ENCODE results near the gene XXYLT1. TPM values are rescaled to one million over a fixed set of nuclear protein-coding genes. Genes with fewer than 3 reads are reported as not detected.

Gene XXYLT1
- total RNA-seq, 4 donors from 2014 or later = 6.0 to 16.1 (median 9.6) TPM

DNA sequence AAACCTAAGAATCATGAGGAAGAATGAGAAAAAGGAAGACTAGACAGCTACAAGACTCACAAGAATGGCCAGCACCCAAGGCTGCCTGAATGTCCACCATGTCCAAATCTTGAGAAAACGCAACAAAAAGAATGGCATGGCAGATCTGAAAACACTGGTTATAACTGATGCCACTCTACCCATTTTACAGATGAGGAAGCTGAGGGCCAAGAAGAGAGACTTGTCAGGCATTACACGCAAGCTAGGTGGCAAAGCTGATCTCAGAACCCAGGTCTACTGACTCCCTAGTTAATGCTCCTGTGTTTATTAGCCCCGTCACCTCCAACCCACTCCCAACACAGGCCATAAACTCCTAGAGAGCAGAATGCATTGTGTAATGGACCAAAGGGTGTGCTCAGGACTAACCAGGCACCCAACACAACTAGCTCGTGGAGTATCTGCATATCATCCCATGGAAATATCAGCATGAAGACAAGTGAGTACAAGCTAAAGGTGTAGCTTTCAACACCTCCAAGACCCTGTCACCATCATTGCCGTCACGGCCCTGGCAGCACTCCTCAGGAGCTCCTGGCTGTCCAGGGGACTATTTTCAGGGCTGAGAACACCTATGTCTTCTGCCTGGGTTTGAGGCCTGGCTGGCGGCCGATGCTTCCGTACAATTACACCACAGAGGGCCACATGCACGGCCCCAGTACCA lies 111.7 kb downstream of the XXYLT1 start:
- TF ChIP-seq, protein P1, sequence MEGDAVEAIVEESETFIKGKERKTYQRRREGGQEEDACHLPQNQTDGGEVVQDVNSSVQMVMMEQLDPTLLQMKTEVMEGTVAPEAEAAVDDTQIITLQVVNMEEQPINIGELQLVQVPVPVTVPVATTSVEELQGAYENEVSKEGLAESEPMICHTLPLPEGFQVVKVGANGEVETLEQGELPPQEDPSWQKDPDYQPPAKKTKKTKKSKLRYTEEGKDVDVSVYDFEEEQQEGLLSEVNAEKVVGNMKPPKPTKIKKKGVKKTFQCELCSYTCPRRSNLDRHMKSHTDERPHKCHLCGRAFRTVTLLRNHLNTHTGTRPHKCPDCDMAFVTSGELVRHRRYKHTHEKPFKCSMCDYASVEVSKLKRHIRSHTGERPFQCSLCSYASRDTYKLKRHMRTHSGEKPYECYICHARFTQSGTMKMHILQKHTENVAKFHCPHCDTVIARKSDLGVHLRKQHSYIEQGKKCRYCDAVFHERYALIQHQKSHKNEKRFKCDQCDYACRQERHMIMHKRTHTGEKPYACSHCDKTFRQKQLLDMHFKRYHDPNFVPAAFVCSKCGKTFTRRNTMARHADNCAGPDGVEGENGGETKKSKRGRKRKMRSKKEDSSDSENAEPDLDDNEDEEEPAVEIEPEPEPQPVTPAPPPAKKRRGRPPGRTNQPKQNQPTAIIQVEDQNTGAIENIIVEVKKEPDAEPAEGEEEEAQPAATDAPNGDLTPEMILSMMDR (IDR thresholded peaks at IDR 0.05) = no peak
- DNase-seq (ENCODE audit: low spot score) (no peak), ATAC-seq (ENCODE audit: low FRiP score) (no peak)

DNA sequence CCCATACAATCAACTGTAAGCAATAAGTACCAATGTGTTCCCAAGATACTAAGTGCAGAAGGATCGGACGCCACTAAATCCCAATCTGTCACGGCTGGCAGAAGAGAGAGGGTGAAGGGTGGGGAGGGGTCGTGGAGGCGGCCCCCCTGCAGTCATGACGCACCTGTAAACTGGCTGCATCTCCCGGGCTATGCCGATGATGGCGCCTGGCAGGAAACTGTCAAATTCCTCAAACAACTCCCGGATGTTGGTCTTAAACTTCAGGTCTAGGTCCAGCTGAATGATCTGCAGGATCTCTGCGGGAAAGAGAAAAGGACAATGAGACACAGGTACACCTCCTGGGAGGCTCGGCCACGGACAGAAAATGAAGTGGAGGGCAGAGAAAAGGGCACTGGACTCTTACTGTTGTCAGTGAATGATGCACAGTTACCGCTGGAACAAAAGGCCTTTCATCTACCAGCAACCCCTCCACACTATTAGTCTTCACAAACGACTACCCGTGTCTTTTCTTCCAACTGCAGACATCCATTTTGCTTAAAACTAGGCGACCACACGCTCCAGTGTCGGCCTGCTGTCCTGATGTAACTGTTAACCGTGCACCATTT lies 114.6 kb downstream of the XXYLT1 start:
- no peak for ATAC-seq (ENCODE audit: low FRiP score)
- no peak for DNase-seq (ENCODE audit: low spot score)
- TF ChIP-seq, protein P1 (IDR thresholded peaks at IDR 0.05) = no peak

DNA sequence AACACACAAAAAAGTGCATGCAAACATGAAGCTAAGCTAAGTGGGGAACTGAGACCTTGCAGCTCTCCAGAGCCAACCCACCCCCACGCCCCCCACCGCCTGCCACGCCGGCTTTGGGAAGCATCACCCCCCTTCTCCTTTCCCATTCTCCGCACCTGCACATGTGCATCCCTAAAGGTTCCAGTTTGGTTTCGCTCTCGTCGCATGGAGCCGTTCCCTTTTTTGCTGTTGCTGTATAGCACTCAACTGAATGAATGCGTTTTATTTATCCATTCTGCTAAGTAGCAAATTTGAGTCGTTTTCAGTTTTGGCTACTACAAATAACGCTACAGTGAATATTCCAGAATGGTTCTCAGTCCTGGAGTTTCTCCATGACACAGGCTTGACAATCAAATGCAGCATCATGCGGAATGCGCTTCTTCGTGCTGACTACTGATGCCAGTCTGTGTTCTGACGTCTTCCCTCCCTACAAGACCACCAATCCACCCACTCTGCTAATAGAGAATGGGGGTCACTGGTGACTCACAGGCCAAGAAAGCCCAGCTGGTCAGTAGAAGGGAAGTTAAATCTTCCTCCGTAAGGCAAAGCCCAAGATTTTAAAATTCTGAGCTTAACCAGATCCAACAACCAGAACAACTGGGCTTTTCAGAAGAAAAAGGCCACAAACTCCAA lies 115.3 kb downstream of the XXYLT1 start:
- TF ChIP-seq, protein P1 (IDR thresholded peaks at IDR 0.05) = no peak
- ATAC-seq (ENCODE audit: low FRiP score) (no peak), DNase-seq (ENCODE audit: low spot score) (no peak)

DNA sequence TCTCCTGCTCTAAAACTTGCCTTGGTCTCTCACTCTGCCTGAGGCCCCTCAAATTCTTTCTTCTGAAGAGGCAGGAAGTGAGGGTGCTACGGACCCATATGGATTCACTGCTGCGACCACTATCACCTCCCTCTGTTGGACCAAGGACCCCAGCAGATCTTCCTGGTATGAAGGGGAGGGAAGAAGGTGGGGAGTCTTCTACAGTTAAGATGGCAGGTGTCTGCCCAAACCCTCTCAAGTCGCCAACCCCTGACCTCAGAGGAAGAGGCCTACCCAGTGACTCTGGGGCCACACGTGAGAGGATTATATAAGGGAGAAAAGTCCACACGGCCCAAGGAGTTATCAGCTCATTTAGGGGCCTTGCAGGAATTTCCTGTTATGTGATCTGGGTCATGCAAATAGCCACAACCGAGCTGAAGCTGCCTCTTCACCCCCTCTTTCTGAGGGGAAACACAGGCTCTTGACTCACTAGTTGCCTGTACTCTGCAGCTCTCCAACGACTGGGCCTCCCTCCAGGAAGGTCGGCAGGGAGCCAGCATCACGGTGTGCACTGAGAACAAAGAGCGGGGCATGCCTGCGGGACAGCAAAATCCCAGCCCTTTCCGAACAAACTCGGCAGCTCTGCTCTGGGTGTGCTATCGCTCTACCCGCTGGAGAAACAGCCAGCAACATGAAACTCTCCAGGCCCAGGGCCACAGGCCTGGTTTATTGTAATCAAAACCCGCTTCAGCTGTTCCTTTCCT lies 116.0 kb downstream of the XXYLT1 start:
- ATAC-seq (ENCODE audit: low FRiP score) (peak; percentile 81), DNase-seq (ENCODE audit: low spot score) (peak; percentile 70)
- TF ChIP-seq, protein P1 (IDR thresholded peaks at IDR 0.05) = no peak

DNA sequence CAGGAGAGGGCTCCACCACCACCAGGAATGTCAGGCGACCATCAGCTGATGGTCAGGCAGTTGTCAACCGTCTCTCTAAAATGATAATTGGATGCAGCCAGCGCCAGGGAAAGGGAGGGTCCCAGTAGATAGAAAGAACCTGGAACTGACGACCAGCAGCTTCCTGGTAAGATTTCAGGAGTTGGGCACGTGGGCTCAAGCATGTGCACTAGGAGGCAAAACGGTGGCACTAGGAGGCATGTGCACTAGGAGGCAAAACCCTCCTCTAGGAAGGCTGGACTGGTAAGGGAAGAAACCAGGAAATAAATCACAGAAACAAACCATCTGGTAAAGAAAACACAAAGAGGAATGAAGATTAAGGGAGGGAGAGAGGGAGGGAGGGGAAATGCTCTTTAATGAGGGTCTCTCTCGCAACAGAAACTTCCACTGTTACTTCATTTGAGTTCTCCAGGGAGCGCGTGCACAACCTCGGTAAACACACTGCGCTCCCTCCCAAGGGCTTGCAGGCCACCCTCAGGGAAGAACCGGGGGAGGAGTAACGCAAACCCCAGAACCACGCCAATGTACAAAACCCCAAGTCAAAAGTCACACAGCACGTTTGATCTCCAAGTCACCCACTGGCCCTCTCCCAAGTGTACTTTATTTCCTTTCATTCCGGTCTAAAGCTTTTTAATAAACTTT lies 116.7 kb downstream of the XXYLT1 start:
- TF ChIP-seq, protein P1 (IDR thresholded peaks at IDR 0.05) = no peak
- no peak for DNase-seq (ENCODE audit: low spot score)
- ATAC-seq (ENCODE audit: low FRiP score) = no peak

DNA sequence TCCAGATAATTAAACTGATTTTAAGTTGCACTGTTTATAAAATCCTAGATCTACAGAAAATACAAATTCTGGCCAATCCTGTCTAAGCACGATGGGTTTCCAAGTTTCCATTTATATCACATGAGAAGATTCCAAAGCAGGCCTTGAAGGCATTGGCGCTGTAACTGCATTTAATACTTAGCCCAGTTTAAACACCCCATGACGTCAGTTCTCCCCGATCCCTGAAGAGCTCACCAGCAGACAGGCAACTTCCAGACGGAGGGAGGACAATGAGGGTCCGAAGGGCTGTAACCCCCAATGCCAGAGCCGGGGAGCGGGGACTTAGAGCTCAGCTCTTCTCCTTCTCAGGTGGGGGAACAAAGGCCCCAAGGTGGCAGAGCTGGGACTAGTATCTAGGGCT lies 117.3 kb downstream of the XXYLT1 start:
- ATAC-seq (ENCODE audit: low FRiP score) (no peak), DNase-seq (ENCODE audit: low spot score) (no peak)
- TF ChIP-seq, protein P1 (IDR thresholded peaks at IDR 0.05) = no peak
